ENCODE data around the gene MUCL1.
"Not testable (repeated sequence)": the region's sequence is repeated elsewhere in the genome, so short reads cannot be mapped to it uniquely, and the experiment has no call there.

MUCL1 gene, protein sequence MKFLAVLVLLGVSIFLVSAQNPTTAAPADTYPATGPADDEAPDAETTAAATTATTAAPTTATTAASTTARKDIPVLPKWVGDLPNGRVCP

DNA sequence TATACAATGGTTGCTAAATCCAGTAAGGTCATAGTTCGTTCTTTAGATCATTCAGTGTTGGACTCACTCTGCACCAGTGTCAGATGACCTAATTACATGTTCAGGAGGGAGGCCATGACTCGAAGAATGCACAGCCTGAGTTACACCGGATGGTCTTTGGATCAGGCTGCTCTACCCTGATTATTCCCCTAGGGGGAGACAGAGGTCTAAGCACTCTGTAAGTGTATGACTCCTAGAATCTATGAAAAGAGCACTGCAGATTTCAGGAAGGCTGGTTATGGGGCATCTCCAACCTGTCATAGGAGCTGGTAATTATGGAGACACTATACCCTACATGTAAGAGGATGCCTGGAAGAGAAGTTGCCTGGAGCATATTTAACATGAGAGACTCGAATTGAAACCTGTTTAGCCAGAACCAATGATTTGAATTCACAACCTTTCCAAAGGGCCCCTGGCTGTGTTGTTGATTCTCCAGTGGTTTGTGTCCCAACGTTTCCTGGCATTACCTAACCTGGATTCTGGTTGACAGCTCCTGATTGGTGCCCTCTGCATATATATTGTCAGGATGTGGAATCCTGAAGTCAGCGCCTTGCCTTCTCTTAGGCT is at the start of gene MUCL1:
MUCL1 (plus strand) TSS at position 584 of the 606 bp plus-strand sequence. CDS start 67 bp downstream, outside the sequence.
- no peak for FAIRE-seq

DNA sequence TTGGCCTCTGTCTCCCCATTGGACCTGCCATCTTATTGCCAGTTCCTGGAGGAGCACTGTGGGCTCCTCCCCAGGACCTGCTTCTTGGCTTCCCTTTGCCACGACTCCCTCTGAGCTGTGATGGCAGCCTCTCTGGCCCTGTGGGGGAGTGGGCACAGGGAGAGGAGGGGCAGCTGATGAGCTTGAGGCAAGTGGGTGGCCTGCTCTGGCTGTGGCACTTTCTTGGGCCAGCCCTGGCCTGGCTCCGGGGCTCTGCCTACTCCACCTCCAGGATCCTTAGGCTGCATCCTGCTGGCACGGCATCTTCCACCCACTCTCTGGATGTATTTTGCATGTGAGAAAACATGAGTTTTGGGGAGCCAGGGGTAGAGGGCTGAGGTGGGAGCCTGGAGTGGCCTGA is 32.6 kb upstream of the MUCL1 start:
- no peak for FAIRE-seq

DNA sequence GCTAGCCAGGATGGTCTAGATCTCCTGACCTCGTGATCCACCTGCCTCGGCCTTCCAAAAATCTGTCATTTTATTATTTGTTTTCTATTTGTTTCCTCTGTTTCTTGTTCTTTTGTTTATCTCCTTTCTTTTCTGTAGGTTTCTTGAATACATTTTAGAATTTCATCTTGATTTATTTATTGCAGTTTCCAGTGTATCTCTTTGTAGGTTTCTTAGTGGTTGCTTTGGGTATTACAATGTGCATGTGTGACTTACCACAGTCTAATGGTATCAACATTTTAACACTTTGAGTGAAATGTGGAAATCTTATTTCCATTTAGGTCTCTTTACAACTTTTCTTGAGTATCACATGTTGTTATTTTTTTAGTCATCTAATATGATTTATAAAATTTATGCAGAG is 29.9 kb upstream of the MUCL1 start:
- FAIRE-seq, result peak; percentile 15

DNA sequence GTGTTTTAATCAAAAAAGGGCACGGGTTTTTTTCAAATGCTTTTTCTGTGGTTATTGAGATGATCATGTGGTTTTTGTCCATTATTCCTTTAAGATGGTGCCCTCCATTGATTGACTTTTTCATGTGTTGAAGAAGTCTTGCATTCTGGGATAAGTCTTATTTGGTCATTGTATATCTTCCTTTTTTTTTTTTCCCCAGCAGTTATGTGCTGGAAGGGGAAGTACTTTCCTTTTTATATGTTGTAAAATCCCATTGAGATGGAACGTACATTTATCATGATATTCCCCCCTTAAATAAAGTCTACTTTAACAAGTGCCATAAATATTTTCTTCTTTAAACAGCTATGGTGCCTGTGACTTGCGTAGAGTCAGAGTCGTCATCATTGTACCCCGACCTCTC is 24.8 kb upstream of the MUCL1 start:
- FAIRE-seq, result no peak

DNA sequence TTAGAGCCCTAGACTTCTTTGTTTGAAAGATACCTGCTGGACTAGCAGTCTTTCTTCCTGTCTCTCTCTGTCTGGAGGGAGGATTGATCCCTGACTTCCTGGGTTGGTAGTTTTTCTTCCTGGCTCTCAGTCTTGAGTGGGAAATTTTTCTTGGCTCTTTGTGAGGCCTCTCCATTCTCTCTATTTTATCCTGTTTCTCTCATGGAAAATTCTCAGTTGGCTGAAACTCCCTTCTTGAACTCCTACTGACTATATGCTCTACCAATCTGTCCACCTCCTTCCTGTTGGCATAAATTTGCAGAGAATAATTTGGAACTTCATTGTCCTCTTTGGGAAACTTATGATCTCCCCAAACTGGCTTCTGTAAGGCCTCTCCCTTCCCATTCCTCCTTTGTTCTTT is 24.1 kb upstream of the MUCL1 start:
- FAIRE-seq, result no peak

DNA sequence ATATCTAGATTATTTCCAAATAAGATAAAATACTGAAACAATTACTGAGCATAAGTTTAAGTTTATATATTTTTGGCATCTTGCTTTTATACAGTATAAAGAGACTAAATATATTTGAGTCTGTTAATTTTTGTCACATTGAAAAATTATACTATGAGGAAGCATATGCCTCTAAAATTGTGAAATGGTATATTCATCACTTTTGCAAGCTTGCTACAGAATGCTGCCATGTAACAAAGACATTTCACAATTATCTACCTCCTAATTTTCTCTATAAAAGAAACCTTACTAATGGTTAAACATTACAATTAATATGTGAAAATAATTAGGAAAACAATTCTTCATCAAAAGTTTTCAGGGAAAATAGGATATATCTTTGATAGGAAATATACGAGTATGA is 22.7 kb upstream of the MUCL1 start:
- FAIRE-seq, result peak; percentile 34

DNA sequence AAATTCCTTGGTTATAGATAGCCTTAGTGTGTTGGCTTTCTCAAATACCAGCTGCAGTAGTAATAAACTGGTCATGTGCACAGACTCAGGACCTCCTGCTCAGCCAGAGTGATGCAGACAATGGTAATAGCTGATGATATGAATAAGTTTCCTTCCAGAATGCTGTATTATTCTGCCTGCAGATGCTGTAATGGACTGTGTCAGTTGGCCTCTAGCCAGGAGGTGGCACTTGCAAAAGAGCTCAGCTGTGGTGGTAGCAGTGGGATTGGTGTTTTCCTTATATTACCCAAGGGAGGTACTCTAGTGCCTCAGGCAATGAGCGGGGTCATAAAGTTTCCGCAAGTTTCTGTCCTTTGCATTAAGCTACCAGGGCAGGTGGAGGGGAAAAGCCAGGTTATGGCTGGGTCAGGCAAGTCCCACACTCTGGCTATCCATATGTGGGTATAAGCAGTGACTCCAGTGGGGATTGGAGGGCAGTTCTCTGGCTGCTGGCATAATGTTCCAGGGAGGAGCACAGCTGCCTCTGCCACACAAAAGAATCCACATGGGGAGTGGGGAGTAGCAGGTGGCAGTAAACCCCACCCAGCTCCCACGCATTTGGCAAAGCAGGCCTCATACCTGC is 14.0 kb upstream of the MUCL1 start:
- no peak for FAIRE-seq

DNA sequence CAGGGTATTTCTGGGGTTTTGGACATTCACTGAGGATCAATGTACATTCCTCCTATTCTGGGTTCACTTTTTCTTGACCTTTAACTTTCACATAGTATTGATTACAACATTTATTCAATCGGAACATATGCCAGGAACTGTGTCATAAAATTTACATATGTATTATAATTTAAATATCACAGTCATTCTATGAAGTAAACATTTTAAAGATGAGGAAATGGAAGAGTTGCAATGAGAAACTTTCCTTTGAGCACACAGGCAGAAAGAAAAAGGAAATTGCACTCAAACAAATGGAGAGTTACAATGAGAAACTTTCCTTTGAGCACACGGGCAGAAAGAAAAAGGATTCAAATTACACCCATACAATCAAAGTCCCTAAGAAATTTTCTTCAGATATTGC is 3.1 kb downstream of the MUCL1 start:
- FAIRE-seq, result no peak

DNA sequence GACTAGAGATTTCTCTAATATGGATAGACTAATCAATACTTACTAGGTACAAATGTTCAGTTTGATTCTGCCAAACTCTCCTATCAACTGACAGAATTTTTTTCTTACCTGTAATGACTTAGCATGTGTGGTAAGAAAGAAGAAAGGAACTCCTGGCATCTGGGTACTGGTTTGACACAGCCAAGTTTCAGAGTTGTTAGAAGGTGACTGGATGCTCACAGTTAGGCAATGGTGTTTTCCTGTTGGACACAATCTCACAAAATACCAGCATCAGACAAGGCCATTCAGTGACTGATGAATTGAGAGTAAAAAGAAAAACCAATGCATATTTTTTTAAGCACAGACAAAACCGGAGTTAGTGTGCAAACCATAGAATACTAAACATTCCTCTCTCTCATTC is 4.2 kb downstream of the MUCL1 start:
- no peak for FAIRE-seq

DNA sequence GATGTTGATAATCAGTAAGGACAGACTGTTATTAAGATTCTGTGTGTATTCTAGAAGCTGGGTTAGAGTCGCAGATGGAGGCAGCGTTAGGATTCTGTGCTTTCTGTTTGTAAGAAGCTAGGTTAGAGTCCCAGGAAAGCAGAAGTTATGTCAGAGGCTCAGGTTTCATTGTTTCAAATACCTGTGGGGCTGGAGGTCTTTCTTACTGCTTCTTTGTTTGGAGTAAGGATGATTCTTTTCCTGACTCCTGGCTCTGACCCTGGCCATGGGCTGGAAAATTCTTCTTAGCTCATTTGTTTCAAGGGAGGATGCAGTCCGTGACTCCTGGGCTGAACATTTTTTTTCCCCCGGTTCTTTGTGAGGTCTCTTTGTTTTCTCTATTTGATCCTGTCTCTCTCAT is 5.2 kb downstream of the MUCL1 start:
- no peak for FAIRE-seq

DNA sequence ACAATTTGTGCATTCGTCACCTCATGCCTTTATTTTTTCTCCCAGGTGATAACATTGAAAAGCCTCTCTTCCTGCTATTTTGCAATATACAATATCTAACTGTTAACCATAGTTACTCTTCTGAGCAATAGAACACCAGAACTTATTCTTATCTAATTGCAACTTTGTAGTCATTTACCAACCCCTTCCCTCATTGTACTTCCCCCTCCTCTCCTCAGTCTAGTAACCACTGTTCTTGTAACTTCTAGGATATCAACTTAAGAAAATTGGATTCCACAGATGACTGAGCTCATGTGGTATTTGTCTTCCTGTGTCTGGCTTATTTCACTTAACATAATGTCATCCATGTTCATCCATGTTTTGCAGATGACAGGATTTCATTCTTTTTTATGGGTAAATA is 7.6 kb downstream of the MUCL1 start:
- FAIRE-seq, result no peak

DNA sequence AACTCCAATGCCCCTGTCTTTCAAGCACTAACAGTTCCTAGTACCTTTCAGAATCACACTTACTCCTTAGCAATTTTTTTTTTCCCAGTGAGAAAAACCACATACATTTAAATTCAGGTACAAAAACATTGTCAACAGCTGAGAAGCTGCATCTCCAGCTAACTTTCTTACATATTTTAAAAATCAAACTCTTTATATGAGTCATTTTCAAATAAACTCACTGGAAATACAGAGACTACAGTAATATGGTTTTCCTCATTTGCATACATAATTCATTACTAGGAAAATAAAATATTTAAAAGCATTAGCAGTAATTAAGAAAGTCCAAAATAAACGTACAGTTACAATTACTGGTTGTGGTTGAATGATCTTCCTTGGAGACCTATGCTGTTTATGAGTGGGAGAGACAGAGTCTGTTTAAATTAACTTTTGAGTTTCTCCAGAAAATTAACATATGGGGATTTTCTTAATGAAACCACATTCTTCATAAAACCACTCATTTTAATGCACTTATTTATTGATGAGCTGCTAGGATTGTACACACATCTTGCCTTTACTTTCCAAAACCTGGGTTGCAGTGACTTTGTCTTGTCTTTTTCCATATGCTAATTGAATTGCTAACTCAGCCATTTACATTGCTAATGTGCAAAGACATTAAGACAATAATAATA is 9.8 kb downstream of the MUCL1 start:
- FAIRE-seq, result no peak

DNA sequence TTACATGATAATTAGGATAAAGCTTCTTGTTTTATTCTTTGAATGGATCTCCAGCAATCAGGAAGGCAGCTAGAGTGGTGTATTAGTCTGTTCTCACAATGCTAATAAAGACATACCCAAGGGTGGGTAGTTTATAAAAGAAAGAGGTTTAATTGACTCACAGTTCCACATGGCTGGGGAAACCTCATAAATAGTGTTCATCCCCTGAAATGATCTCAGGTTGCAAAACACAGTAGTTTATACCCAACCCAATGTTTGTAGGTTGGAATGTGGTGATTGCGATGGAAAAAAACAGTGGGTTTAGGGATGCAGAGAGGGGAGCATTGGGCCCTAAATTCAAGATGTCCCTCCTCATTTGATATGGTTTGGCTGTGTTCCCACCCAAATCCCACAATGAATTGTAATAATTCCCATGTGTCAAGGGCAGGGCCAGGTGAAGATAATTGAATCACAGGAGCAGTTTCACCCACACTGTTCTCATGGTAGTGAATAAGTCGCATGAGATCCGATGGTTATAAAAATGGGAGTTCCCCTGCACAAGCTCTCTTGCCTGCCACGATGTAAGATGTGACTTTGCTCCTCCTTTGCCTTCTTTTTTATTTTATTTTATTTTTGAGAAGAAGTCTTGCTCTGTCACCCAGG is 11.5 kb downstream of the MUCL1 start:
- FAIRE-seq, result no peak

DNA sequence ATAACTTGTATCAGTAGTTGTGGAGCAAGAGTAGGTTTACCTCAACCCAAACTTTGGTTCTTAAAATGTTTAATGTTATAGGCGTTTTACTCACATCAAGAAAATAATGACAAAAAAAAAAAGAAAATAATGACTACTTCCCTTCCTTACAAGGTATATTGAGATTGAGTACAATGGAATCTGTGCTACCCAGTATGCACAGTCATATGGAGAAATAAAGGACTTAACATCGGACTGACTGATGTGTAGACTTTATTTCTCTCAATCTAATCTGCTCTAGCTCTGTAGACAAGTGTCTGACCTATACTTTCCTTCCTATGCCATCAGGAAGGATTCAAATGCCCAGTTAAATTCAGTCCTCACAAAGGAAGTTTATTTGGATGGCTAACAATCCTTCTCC is 14.4 kb downstream of the MUCL1 start:
- no peak for FAIRE-seq

DNA sequence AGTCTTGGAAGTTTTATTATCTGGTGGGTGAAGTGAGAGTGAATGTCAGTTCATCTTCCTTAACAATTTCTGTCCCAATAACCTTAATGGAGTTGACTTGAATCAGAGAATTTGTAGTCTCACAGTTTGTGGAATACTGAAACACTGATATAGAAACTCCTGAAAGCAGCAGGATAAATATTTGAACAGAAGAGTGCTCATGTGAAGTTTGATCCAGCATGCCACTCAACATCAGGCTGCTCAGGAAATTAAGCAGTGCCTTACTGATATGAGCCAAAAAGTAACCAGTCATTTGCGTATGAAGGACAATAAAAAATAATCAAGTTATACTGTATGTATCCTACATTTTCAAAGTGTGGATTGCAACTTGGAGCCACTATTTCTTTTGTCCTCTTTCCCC is 15.7 kb downstream of the MUCL1 start:
- FAIRE-seq, result no peak

DNA sequence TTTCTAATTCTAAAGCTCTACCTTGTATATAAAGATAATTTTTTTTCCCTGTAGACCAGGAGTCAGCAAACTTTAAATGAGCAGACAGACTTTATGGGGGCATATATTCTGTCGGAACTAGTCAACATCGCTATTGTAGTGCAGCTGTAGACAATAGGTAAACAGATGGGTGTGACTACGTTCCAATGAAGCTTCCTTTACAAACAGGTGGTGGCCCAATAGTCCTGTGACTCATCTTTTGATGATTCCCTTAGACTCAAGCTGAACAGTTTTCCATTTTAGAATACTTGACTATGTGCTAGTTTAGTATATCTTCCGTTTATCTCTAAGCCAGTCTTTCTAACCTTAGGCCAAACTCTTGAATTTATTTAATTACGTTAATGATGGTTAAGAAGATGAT is 16.3 kb downstream of the MUCL1 start:
- FAIRE-seq, result no peak

DNA sequence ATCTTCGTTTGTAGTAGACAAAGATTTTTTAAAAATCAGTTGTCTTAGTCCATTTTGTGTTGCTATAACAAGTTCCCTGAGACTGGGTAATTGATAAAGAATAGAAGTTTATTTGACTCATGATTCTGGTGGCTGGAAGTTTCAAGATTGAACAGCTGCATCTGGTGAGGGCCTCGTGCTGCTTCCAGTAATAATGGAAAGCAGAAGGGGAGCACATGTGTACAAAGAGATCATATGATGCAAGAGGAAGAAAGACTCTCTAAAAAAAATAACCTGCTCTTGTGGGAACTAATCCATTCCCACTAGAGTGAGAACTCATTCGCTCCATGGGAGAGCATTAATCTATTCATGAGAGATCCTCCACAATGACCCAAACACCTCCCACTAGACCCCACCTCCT is 24.8 kb downstream of the MUCL1 start:
- no peak for FAIRE-seq

DNA sequence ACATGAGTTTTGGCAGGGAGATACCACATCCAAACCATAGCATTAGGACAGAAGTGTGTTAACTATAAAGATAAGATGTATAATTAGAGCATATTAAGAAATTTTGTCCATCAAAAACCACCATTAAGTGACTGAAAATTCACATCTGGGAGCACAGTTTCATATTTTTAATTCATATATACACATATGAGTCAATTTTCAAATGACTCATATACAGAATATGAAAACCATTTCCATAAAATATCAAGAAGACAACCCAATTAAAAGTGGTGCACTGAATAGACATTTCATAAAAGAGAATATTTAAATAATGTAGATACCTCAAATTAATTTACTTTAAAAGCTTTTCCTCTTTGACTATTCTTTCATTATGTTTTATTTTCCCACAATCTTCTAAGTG is 25.3 kb downstream of the MUCL1 start:
- FAIRE-seq, result no peak

DNA sequence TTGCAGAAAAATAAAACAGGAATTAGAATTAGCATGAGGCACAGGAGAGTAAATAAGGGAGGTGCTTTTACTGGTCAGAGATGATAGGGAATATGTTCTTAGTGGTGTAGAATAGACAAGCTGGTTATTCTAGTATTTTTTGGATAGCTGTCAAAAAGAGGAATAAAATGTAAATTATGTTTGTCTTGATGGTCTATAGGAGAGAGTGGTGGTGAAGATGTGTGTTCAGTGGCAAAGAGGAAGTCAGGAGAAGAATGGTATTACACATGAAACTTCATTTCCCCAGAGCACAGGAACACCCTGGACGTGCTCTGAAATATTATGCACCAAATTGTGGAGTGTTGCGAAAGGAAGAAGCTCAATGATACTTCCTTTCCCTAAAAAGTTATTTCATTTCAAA is 27.8 kb downstream of the MUCL1 start:
- FAIRE-seq, result no peak

DNA sequence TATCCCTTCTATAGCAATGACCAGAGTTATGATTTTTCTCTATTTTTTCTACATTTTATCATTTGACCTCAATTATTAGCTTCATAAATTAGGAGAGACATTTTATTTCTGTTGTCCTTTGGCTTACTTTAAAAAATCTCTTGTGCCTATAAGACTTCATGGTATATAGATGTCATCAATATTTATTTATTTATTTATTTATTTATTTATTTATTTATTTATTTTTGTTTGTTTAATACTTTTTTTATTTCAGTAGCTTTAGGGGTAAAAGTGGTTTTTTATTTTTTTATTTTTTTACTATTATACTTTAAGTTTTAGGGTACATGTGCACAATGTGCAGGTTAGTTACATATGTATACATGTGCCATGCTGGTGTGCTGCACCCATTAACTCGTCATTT is 28.3 kb downstream of the MUCL1 start:
- peak; percentile 86 for FAIRE-seq

DNA sequence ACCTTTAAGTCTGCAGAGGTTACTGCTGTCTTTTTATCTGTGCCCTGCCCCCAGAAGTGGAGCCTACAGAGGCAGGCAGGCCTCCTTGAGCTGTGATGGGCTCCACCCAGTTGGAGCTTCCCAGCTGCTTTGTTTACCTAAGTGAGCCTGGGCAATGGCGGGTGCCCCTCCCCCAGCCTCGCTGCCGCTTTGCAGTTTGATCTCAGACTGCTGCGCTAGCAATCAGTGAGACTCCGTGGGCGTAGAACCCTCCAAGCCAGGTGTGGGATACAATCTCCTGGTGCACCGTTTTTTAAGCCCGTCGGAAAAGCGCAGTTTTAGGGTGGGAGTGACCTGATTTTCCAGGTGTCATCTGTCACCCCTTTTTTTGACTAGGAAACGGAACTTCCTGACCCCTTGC is 34.1 kb downstream of the MUCL1 start:
- not testable (repeated sequence) for FAIRE-seq

DNA sequence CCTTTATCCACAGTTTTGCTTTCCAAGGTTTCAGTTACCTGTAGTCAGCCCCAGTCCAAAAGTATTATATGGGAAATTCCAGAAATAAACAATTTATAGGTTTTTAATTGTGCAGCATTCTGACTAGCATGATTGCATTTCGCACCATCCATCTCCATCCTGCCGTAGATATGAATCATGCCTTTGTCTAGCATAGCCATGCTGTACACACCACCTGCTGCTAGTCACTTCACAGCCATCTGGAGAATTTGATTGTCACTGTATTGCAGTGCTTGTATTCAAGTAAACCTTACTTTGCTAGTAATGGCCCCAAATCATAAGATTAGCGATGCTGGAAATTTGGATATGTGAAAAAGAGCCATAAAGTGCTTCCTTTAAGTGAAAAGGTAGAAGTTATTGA is 36.0 kb downstream of the MUCL1 start:
- FAIRE-seq, result no peak

DNA sequence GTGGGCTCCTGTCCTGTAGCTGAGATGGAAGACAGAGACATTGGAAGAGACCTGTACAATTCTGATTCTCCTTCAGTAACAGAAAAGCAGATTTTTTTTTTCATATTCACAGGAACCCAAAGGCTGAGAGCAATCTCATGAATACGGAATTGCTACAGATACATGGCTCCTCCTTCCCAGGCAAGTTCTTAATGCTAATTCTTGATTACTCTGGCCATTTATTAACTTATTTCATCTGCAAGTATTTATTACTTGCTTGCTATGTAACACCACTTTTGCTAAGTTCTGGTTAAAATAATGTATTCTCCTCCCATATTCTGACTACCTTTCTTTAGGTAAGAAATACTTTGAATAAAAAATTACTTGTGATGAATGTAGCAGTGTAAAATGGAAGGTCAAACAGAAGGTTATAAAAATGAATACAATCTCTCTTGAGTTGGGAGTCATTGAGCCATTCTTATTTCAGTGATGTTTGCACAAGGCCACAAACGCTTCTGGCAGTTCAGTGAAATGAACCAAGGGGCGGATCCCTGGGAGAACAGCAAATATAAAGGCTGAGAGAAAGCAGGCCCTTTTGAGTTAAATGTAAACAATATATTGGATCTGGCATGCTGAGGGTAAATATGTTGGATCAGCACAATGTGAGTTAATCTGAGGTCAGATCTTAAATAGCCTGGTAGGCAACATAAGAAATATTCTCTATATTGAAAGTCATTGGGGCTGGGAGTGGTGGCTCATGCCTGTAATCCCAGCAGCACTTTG is 37.6 kb downstream of the MUCL1 start:
- FAIRE-seq, result no peak

Data from G401.6 (cell line).